ENCODE data around the gene HES4.
A peak's percentile ranks its signal among the peaks of the same experiment; 100 is the strongest.

HES4 gene

DNA sequence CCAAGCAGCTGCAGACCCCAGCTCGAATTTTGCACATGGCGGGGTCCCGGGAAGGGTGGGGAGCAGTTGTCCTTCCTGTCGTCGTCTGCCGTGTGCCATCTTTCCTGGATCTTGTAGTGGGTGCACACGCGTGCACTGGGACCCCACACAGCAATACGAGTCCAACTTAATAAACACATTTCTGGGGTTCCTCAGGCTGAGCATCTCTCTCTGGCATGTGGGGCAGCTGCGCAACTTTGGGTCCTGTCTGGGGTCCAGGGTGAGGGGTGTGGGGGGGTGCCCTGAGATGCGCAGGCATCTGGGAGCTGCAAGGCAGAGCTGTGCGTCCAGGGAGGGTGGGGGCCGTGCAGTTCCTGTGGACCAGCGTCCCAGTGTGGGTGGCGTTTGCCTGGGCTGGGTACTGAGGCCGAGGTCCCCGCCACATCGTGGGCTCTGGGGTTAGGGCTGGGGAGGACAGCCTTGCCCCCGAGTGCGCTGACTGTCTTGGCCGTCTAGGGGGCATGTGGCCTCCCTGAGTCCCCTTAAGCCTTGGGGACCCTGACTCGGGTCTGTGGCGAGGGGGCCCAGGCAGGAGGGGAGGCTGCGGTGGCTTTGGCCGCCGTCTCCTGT is 34.3 kb downstream of the HES4 start:
- no peak for DNase-seq (ENCODE audit: low read depth)

DNA sequence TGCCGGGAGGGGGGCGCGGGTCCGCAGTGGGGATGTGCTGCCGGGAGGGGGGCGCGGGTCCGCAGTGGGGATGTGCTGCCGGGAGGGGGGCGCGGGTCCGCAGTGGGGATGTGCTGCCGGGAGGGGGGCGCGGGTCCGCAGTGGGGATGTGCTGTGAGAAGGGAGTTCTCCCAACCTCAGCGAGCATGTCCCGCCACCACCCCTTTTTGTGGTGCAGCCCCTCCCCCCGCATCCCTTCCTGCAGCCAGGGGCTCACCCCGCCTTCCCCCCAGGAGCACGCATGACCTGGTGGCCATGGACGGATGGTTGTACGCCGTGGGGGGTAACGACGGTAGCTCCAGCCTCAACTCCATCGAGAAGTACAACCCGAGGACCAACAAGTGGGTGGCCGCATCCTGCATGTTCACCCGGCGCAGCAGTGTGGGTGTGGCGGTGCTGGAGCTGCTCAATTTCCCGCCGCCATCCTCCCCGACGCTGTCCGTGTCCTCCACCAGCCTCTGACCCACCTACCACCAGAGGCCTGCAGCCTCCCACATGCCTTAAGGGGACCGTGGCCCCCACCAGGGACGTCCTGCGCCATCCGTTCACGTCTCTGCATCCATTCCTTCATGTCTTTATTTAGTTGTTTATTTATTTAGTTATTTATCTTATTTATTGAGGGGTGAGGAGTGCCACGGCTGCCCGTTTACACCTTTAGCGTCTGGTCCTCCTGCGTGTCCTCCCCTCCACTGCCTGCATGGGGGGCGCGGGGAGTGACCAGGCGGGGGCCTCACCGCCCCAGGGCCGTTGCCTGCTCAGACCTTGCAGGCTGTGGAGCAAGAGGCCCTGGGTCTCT is 35.0 kb downstream of the HES4 start:
- DNase-seq (ENCODE audit: low read depth) = no peak

DNA sequence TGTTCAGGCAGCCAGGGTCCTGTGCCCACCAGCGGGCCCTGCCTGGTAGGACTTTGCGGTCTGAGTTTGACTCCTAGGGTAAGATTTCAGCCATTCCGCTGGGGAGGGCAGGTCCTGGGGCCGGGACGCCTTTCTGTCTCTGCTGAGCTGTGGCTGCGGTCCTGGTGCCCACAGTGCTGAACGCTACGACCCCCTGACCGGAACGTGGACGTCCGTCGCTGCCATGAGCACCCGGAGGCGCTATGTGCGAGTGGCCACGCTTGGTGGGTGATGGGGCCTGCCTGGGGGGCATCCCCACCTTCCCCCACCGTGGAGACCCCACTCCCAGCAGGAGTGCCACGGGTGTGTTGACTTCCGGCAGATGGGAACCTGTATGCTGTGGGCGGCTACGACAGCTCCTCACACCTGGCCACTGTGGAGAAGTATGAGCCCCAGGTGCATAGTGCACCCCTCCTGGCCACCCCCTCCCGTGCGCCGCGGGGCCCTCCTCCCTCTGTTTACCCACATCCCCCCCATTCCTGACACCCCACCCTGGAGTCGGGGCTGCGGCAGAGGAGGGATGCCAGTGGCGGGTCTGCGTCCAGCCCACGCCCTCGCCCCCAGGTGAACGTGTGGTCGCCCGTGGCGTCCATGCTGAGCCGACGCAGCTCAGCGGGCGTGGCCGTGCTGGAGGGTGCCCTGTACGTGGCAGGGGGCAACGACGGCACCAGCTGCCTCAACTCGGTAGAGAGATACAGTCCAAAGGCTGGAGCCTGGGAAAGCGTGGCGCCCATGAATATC is 36.0 kb downstream of the HES4 start:
- DNase-seq (ENCODE audit: low read depth) = no peak

DNA sequence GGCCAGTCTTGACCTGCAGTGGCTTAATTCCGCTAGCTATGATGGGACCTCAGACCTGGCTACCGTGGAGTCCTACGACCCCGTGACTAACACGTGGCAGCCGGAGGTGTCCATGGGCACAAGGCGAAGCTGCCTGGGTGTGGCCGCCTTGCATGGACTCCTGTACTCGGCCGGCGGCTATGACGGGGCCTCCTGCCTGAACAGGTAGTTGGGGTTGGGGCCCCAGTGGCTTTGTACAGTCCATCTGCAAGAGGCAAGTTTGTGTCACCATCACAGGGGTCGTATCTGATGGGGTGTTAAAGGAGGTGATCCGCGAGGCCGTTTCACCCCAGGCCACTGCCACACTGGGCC is 36.6 kb downstream of the HES4 start:
- no peak for DNase-seq (ENCODE audit: low read depth)

DNA sequence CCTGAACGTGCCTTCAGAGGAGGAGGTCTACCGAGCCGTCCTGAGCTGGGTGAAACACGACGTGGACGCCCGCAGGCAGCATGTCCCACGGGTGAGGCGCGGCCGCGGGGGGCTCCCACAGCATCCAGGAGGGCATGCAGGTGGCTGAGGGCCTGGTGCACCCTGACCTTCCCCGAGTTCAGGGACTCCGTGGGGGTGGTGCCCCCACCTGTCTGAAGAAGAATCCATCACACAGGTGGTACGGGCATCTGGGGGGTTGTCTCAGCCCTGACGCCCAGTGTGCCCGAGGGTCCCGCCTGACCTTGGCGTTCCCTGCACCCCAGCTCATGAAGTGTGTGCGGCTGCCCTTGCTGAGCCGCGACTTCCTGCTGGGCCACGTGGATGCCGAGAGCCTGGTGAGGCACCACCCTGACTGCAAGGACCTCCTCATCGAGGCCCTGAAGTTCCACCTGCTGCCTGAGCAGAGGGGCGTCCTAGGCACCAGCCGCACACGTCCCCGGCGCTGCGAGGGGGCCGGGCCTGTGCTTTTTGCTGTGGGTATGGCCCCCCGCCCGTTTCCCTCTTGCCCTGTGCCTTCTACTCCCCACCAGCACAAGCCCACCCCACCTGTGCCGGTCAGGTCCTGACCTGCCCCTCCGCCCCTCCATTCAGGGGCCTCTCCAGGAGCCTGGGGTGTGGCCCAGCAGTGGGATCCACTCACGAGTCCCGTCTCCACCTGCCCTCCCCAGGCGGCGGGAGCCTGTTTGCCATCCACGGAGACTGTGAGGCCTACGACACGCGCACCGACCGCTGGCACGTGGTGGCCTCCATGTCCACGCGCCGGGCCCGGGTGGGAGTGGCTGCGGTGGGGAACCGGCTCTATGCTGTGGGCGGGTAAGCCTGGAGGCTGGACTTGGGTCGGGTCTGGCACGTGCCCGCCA is 37.3 kb downstream of the HES4 start:
- no peak for DNase-seq (ENCODE audit: low read depth)

DNA sequence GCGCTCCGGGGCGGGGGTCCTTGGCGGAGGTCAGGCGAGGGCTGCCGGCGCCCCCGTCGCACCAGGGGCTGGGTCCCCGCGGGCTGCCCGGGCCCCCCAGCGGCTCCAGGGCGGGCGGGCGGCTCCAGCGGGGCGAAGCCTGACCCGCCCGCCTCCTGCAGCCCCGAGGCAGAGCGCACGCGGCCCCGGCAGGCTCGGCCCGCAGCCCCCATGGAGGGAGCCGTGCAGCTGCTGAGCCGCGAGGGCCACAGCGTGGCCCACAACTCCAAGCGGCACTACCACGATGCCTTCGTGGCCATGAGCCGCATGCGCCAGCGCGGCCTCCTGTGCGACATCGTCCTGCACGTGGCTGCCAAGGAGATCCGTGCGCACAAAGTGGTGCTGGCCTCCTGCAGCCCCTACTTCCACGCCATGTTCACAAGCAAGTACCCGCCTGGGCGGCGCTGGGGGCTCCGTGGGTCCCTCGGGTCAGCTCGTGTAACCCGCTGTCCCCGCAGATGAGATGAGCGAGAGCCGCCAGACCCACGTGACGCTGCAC is 38.7 kb downstream of the HES4 start:
- no peak for DNase-seq (ENCODE audit: low read depth)

DNA sequence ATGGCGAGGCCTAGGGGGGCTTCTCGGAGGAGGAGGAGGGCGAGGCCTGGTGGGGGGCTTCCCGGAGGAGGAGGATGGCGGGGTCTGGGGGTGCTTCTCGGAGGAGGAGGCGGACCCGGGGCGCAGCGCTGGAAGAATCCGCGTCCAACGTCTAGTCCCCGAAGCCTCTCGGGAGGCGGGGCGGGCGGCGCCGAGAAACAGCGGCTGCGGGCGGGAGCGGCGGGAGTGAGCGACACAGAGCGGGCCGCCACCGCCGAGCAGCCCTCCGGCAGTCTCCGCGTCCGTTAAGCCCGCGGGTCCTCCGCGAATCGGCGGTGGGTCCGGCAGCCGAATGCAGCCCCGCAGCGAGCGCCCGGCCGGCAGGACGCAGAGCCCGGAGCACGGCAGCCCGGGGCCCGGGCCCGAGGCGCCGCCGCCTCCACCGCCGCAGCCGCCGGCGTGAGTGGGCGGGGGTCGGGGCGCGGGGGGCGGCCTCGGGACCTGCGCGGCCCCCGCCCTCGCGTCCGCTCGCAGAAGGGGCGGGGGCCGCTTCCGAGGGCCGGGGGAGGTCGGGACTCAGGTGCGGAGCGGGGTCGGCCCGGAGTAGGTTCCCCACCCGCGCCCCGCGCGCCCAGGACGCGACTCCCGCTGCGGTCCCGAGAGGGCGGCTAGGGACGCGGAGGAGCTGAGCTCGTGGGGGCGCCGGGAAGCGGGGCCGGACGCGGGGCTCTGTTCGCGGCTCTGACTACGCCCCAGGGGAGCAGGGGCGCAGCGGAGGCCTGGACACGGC is 39.4 kb downstream of the HES4 start, which contains the start of gene KLHL17:
Gene KLHL17 (plus strand): TSS at position 222 of the 769 bp plus-strand sequence. CDS start 110 bp downstream, at position 332.
- peak; percentile 72 for DNase-seq (ENCODE audit: low read depth)

DNA sequence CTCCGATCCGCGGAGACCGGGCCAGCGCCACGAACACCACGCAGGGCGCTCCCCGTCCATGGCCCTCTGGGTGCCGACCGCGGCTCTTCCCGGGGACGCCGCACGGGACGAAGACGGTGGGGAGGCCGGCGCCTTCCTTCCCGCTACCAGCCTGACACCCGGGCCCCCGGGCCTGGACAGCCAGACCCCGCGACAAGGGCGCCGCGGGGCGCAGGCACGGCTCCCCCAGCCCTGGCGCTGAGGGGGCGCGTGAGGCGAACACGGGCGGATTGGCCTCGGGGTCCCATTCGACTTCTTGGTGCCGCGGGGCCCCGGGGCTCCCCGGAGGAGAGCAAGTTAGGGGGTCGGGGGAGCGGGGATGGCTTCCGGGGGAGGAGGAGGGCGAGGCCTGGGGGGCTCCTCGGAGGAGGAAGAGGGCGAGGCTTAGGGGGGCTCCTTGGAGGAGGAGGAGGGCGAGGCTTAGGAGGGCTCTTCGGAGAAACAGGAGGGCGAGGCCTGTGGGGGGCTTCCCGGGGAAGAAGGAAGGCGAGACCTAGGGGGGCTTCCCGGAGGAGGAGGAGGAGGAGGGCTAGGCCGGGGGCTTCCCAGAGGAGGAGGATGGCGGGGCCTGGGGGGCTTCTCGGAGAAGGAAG is 40.0 kb downstream of the HES4 start:
- DNase-seq (ENCODE audit: low read depth) = no peak

DNA sequence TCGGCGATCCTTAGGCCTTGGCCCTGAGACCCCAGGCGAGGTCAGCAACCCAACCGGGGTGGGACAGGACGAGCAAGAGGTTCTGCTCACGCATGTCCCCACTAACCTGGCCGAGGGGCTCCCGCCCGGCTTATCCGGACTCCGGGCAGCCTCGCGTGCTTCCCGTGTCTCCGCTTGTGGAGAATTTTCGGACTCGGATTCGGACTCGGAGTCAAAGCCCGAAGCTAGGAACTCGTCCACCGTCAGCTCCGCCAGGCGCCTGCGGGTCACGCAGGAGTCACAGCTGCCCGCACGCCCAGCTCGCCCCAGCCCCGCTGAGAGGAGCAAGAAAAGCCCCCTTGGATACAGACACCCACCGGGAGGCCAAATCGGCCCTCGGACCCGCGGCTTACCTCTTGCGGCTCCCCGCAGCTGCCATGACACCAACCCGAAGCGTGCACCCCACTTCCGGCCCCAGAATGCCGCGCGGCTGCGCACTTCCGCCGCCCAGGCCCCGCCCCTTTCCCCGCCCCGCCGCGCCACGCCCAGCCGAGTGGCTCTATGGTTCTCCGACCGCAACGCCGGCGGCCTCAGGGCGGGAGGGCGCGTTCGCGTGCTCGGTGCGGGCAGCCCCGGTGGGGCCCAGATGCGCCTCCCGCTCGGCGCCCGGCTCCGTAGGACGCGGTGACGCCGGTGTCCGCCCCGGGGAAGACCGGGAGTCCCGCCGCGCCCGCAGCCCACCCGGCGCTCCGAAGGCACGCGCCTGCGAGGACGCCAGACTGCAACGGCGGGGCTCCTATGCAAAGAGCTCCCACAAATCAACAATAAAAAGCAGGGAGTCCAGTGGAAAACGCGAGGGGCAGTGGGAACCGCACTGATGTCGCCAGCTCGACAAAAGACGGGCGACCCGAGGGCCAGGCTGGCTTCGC is 40.8 kb downstream of the HES4 start, which contains the start of gene NOC2L:
Gene NOC2L (minus strand): TSS at position 434 of the 908 bp plus-strand sequence. CDS start 16 bp downstream, at position 418.
- DNase-seq (ENCODE audit: low read depth) = peak; percentile 96

DNA sequence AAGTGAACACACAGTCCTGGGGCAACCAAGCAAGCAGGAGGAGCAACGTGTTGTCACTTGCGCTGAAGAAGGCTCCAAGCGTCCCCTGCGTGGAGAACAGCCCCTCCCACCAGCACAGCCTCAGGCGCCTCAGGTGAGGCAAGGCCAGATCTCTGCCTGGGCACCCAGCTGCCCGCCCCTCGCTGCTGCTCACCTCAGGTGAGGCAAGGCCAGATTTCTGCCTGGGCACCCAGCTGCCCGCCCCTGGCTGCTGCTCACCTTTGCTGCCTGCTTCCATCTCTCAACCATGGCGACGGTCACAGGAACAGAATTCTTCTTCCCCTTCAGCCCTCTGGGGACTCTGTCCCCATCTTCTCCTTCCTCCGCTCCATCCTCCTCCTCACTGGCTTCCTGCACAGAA is 43.3 kb downstream of the HES4 start:
- no peak for DNase-seq (ENCODE audit: low read depth)

DNA sequence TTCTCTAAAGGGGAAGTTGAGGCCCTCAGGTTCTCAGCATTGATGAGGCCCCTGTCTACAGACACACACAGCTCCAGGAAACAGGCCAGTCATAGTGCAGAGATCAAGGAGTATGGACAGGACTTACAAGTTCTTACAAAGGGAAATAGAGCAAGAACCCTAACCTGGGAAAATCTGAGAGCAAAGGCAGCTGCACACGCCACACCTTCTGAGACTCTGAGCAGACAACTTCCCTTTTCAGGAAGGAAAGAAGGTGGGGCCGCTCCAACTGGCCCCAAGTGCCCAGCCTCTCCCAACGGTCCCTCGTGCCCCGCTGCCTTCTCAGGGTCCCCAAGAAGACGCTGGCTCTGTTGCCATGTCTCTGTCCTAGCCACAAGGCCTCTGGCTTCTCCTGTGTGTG is 44.4 kb downstream of the HES4 start:
- no peak for DNase-seq (ENCODE audit: low read depth)

DNA sequence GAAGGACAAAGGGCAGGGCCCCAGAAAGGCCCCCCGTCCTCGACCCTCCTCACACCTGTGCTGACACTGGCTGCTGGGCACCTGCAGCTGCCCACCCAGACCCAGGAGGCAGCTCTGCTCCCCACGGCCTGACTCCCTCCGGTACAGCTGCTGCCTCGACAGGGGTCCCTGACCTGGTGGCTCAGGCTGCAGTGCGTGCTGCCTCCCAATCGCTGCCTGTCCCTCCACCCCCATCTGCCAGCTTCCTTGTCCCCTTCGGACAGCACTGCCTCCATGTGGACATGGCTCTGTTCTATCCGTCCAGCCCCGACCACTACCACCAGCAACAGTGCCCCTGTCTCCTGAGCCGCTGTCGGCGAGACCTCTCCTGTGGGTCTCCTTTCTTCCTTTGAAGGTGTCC is 45.0 kb downstream of the HES4 start:
- DNase-seq (ENCODE audit: low read depth) = no peak

DNA sequence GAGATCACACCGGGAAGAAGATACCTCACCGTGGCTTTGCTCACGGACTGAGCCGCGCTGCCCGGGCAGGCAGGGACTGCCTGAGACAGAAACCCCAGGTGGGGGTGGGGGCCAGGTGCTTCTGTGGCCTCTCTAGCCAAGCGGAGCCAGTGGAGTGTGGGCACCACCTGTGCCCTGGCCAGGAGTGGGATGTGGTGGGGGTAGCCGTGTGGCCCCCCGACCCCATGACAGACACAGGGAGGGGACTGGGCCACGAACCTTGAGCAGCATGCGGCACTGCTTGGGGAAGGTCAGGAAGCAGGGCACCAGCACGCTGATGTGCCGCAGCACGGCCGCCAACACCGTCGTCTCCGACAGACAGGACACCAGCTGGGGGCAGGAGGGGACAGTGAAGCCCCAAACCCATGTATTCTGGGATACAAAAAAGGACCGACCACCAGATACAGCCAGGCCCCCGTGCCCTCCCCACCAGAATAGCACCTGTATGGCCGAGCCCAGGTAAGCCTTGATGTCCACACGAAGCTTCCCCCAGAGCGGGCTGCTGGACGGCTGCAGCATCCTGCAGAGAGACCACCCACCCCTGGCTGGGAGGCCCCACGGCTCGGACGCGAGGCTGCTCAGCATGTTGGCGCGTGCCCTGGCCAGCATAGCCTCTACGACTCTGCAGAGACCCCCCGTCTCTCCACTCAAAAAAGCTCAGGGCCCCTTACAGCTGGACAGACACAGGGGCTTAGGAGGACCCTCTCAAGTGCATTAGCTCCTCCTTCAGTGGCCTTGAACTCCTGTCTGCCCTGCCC is 46.2 kb downstream of the HES4 start:
- no peak for DNase-seq (ENCODE audit: low read depth)

DNA sequence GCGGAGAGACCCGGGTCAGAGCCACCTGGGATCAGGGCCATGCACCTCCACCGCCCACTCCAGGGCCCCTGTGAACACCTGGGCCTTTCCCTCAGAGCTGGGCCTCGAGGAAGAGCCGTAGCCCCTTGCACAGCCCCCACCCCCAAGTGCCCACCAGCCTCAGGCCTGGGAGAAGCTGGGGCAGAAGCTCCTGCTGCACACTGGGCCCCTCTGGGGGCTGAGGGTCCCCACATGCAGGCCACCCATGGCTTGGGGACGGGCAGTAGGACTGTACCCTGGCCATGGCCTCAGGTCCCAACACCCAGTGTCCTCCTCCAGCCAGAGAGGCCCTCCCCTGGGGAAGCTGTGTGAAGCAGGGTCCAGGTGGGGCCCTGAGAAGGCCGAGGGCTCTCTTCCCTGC is 47.3 kb downstream of the HES4 start:
- no peak for DNase-seq (ENCODE audit: low read depth)

DNA sequence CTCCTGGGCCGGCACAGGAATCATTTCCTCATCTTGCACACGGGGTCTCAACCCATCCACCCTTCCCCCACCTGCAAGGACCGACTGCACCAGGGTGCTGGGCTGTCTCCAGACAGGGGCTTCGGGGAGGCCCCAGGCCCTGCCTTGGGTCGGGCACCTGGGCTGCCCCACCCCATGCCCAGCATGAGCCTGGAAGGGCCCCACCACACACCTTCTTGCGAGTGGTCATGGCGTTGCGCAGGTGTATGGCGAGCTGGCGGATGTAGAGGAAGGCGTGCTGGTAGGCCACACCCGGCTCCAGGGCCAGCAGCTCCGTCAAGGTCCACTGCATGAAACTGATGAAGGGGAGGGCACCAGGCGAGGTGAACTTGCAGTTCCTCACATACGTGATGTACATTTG is 47.7 kb downstream of the HES4 start:
- no peak for DNase-seq (ENCODE audit: low read depth)

DNA sequence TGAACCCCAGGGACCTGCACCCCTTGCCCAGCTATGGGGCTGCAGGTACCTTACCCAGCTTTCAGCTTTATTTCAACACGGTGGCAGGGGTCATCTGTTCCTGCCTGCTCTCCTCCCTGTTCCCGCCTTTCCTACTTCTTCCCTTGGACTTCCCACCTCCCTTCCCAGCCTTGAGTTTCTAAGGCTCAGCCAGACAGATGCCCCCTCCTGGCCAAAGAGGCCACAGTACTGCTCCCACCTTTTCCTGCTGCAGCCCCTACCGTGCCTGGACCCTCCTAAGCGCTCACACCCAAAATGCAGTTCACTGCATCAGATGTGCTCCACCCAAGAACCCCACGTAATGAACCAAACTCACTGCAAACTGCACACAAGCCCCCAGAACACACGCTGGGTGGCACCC is 48.5 kb downstream of the HES4 start:
- no peak for DNase-seq (ENCODE audit: low read depth)

DNA sequence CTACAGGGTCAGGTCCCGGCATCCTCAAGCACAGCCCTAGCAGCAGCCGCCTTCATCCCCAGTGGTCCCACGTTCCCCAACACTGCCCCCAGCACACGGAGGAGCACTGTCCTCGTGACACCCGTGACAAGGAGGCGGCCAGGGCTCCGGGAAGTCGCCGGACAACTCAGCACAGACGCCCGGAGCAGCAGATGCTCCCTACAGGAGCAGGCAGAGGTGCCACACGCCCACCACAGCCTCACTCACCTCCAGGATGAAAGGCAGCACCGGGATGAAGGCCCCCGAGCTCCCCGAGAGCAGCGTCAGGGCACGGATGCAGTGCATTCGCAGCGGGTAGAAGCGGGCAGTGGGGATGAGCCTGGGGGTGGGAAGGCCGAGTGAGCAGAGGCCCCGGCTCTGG is 49.0 kb downstream of the HES4 start:
- DNase-seq (ENCODE audit: low read depth) = no peak

DNA sequence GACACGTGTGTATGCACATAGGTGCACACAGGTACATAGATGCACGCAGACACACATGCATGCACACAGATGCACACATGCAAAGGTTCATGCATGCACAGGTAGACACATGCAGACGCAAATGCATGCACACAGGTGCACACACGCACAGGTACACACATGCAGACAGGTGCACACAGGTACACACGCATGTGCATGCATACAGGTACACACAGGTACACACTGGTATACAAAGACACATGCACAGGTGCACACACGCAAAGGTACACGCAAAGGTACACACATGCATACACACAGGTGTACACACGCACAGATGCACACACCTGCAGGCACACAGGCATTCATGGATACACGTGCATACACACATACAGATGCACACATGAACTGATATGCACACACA is 49.6 kb downstream of the HES4 start:
- DNase-seq (ENCODE audit: low read depth) = no peak

Measured in activated T-helper 9 cell treated with anti-CD3 and anti-CD28 coated beads, Interleukin-2, amount 50 U/mL, for 16 hours (primary cell).